Liver (tissue), 3 donors: ENCODE data around the gene MYOM1.

ENCODE experiments used
- CTCF ChIP-seq: fragments of 150-350 bp; IDR thresholded peaks from 2 replicates; pipeline ENCODE4 v1.5.1; 2017; ENCODE audit warnings: improper control_type of control experiment, low read depth, low read length; ENCODE audit not compliant: missing input control
- REST ChIP-seq: IDR thresholded peaks from 2 replicates; pipeline ENCODE4 v1.6.1; 2016; ENCODE audit warnings: antibody characterized with exemption, mild to moderate bottlenecking
- RXRA ChIP-seq, 2 donors: IDR thresholded peaks; 2 replicates each; pipeline ENCODE4 v1.6.1; 2017 to 2018; ENCODE audit warnings: antibody characterized with exemption in 2 of 2, mild to moderate bottlenecking in 1 of 2
- TAF1 ChIP-seq: conservative IDR thresholded peaks from 2 replicates; pipeline ENCODE4 v1.6.1; 2016; ENCODE audit warnings: antibody characterized with exemption, mild to moderate bottlenecking
- YY1 ChIP-seq: IDR thresholded peaks from 2 replicates; pipeline ENCODE4 v1.6.1; 2016; ENCODE audit warnings: antibody characterized with exemption, mild to moderate bottlenecking
- donor health status: healthy.
- donor health status: healthy.

- no peak for TF ChIP-seq TAF1
- no peak for TF ChIP-seq CTCF
- no peak for TF ChIP-seq RXRA (IDR thresholded peaks at IDR 0.05)
- no peak for TF ChIP-seq YY1
- TF ChIP-seq REST = no peak
These were observed 136.0 kb downstream of the MYOM1 start for GRCh38 chr18:3083766-3084165.
